Ascending aorta (tissue), 2 donors: ENCODE results near the gene ENO3. TPM values are rescaled to one million over a fixed set of nuclear protein-coding genes. Genes with fewer than 3 reads are reported as not detected.

Source experiments
- DNase-seq, 2 donors: peaks; one replicate each; pipeline ENCODE4 v3.0.0-alpha.2; 2019; ENCODE audit warnings: low spot score in 2 of 2
- H3K27ac ChIP-seq, 2 donors: fragments of 200-600 bp; sonication (generic); one replicate each; pipeline ENCODE4 v1.5.1; 2016 to 2017; ENCODE audit warnings: mild to moderate bottlenecking in 1 of 2
- H3K27me3 ChIP-seq: fragments of 200-600 bp; sonication (generic); one replicate; pipeline ENCODE4 v1.5.1; 2017
- H3K36me3 ChIP-seq, 2 donors: fragments of 200-600 bp; sonication (generic); one replicate each; pipeline ENCODE4 v1.5.1; 2016
- H3K4me1 ChIP-seq, 2 donors: fragments of 200-600 bp; sonication (generic); one replicate each; pipeline ENCODE4 v1.5.1; 2016 to 2017; ENCODE audit warnings: mild to moderate bottlenecking in 1 of 2
- H3K4me3 ChIP-seq, 2 donors: fragments of 200-600 bp; sonication (generic); one replicate each; pipeline ENCODE4 v1.5.1; 2016 to 2017; ENCODE audit warnings: mild to moderate bottlenecking in 1 of 2
- H3K9me3 ChIP-seq, 2 donors: fragments of 200-600 bp; sonication (generic); one replicate each; pipeline ENCODE4 v1.5.1; 2016
- CTCF ChIP-seq, 3 experiments: fragments of 200-600 bp in 2 of 3; fragments of 450-650 bp in 1 of 3; sonication (generic) in 2 of 3; IDR thresholded peaks; one replicate each; pipeline ENCODE4 v1.5.1; 2016 to 2019; ENCODE audit warnings: antibody characterized with exemption in 3 of 3, mild to moderate bottlenecking in 1 of 3, moderate library complexity in 1 of 3
- intact Hi-C: fragments of 100-400 bp; cut with DNase I; formaldehyde crosslinking; loops from one replicate; pipeline ENCODE4 v1.15.1; 2023
- total RNA-seq: library from RNA; depleted of rRNA; stranded (reverse); fragments of >200 nt; gene quantifications from one replicate; pipeline ENCODE4 v1.1.0, GENCODE V29; 2016

The ENO3 gene
- total RNA-seq, 1 donor from 2014 or later: not detected

- TF ChIP-seq CTCF (IDR thresholded peaks at IDR 0.05): no peak
- H3K9me3 ChIP-seq: no peaks in the 10 kb centered on the region
- H3K27ac ChIP-seq: peak overlapping the region; percentile 91 to 95
Observed at GRCh38 chr17:4986403-4986802, 35.5 kb downstream of the ENO3 start.

GRCh38 chr17:4986951-4987766, 36.2 kb downstream of the ENO3 start, which contains the start of gene CAMTA2:
TSS of gene CAMTA2 (minus strand) at chr17:4987675. CDS start at chr17:4986222, 1,453 bp downstream.
- Histone ChIP-seq H3K9me3 (no peaks in the 10 kb centered on the region), H3K27me3 (no peaks in the 10 kb centered on the region), H3K27ac (peak within 1 kb of the TSS; percentile 91 to 95), H3K4me3 (peak within 1 kb of the TSS; percentile 86 to 91), H3K4me1 (peaks cover 0 to 22% of the 10 kb centered on the region in 2 donors), H3K36me3 (peaks cover 18 to 19% of the 10 kb centered on the region in 2 donors)
- peak; percentile 80 to 91 (median 87) for TF ChIP-seq CTCF (IDR thresholded peaks at IDR 0.05)
- intact Hi-C loops: loop anchor here (5.0 kb wide), 2 partner anchors 45 to 80 kb away; partner anchors contain the start of genes RNF167 and SLC25A11
- DNase-seq: peak; percentile 62 to 95

More at GRCh38 chr17:4986403-4986802, 35.5 kb downstream of the ENO3 start:
- Histone ChIP-seq H3K36me3 (peaks cover 22 to 24% of the 10 kb centered on the region in 2 donors), H3K4me3 (peak overlapping the region; percentile 86 to 91), H3K4me1 (peaks cover 0 to 22% of the 10 kb centered on the region in 2 donors), H3K27me3 (no peaks in the 10 kb centered on the region)
- DNase-seq: no peak
- intact Hi-C loops: loop anchor here (5.0 kb wide), 2 partner anchors 44 to 79 kb away; partner anchors contain the start of genes RNF167 and SLC25A11

- no peak for TF ChIP-seq CTCF (IDR thresholded peaks at IDR 0.05)
- intact Hi-C loops: loop anchor here (1.0 to 5.0 kb wide), 3 partner anchors 9 to 81 kb away; partner anchors contain the start of genes INCA1, KIF1C, RNF167 and SLC25A11
- Histone ChIP-seq H3K4me1 (peaks cover 0 to 22% of the 10 kb centered on the region in 2 donors), H3K4me3 (peak overlapping the region; percentile 86 to 91), H3K9me3 (no peaks in the 10 kb centered on the region), H3K36me3 (peaks cover 11% of the 10 kb centered on the region in 2 donors), H3K27me3 (no peaks in the 10 kb centered on the region), H3K27ac (peak overlapping the region; percentile 91 to 95)
- DNase-seq: no peak
Observed at GRCh38 chr17:4987767-4988567, 37.0 kb downstream of the ENO3 start.

GRCh38 chr17:4994081-4994595, 43.2 kb downstream of the ENO3 start:
- peaks cover 5 to 6% of the 10 kb centered on the region in 2 donors for H3K4me1 ChIP-seq
- no peak overlapping the region for H3K4me3 ChIP-seq
- H3K9me3 ChIP-seq: no peaks in the 10 kb centered on the region
- DNase-seq: no peak
- no peaks in the 10 kb centered on the region for H3K27me3 ChIP-seq
- intact Hi-C loops: no loop called here
- H3K27ac ChIP-seq: no peak overlapping the region
- no peaks in the 10 kb centered on the region for H3K36me3 ChIP-seq
- TF ChIP-seq CTCF (IDR thresholded peaks at IDR 0.05): no peak
